Measurements from ENCODE around the gene S100A14.

S100A14 gene

DNA sequence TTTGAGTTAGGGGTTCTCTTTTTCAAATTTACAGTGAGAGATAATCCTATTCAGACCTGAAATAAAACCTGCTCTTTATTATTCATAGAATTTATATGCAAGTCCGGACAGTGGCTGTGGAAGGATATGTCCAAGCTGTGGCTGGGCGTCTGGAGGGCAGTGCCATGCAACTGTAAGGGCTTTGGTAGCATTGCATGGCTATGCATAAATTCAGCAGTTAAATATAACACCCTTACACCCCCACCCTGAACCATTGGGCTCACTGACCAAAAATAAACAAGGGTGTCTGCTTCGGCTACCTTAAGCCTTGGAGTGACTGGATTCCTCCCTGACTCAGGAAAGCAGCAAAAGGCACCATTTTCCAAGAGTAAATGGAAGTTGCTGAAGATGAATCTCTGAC is 23.2 kb upstream of the S100A14 start:
- no peak for DNase-seq (ENCODE audit: extremely low read depth in 1 of 2, low read depth in 1 of 2)

DNA sequence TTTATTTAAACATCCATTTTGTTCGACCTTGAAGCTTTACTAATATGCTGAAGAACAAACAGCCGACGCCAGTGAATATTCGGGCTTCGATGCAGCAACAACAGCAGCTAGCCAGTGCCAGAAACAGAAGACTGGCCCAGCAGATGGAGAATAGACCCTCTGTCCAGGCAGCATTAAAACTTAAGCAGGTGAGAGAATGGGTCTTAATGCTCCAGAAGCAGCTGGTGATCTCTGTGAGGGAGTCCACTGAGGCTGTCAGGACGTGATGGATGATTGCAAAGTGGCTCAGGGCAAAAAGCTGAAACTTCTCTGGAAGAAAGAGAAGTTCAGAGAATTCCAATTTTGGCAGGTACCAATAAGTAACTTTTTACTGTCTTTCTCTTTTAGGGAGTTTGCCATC is 22.1 kb upstream of the S100A14 start:
- DNase-seq (ENCODE audit: extremely low read depth in 1 of 2, low read depth in 1 of 2) = no peak

DNA sequence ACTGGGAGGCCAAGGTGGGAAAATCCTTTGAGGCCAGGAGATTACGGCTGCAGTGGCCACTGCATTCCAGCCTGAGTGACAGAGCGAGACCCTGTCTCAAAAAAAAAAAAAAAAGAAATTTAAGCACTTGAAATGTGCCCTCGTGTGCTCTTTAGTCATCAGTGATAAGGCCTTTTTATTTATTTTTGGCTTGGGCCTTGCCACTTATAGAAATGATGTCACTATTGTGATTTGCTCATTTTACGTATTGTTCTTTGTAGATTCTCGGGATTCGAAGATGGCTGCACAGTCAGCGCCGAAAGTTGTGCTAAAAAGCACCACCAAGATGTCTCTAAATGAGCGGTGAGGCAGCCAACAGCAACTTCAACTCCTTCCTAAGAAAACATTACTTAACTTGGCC is 20.2 kb upstream of the S100A14 start:
- no peak for DNase-seq (ENCODE audit: extremely low read depth in 1 of 2, low read depth in 1 of 2)

DNA sequence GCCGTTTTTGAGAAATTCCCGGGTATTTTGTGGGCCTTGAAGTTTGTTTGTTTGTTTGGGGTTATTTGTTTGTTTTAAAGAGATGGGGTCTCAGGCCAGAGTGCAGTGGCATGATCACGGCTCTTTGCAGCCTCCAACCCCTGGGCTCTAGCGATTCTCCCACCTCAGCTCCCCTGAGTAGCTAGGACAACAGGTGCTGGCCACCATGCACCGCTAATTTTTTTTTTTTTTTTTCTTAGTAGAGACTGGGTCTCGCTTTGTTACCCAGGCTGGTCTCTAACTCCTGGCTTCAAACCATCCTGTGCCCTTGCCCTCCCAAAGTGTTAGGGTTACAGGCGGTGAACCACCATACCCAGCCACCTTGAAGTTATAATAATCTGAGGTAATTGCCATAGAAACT is 19.7 kb upstream of the S100A14 start:
- no peak for DNase-seq (ENCODE audit: extremely low read depth in 1 of 2, low read depth in 1 of 2)

DNA sequence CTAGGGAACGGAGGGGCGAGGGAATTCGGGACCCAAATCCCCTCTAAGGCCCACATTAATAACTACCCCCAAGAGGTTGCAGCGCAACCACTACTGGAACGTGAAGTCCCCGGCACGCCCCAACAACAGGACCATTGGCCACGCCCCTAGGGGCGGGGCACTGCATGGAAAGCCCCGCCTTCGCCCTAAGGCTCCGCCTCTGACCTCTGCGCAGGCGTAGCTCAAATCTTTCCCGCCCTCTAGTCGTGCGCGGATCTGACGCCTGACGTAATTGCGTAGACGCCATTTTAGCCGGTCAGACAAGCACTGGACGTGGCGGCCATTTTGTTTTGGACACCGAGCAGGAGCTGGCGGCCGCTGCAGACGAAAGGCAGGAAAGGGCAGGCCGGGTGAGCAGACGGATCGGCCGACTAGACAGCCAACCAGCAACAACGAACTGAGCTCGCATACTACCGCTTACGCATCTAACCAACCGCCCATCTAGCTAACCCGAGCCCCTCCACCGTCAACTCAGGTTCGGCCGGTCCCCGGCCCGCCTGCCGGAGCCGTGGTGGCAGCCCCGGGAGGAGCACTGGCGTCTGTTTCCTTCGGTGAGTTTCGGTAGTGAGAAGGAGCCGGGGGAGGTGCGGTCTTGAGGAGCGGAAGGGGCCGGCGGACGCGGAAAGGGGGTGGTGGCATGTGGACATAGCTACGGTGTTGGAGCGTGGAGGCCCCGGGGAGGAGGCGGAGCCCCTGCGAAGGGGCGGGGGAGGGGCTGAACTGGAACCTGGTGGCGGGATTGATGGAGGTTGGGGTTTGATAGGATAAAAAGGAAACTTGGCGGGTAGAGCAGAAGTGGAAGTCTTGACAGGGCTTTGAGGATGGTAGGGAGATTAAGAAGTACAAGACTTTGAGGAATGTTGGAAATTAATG is 17.9 kb upstream of the S100A14 start, which contains the start of gene CHTOP:
CHTOP (plus strand) TSS at position 313 of the 912 bp plus-strand sequence. CDS start 2,523 bp downstream, outside the sequence.
- peak; percentile 83 to 93 for DNase-seq (ENCODE audit: extremely low read depth in 1 of 2, low read depth in 1 of 2)

DNA sequence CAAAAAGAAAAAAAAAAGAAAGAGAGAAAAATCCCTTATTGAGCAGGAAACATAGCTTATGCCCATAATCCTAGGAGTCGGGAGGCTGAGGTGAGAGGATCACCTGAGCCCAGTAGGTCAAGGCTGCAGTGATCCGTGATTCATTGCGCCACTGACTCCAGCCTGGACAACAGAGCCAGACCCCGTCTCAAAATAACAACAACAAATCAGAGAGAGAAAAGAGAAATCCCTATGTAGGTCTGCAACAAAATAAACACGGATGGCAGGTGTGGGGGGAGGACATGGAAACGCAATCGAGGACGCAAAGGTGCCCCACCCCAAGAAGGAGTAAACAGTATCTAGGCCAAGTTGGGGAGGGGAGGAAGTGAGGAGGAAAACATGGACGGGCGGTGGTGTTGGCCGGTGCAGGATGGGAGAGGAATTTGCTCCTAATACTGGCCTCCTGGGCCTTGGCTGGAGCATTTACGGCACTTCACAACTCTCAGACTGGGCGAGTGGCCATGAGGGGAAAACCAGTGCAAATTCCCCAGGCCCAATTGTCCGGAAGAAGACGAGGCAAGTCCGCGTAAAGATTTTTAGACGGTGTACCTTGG is 17.1 kb upstream of the S100A14 start:
- DNase-seq (ENCODE audit: extremely low read depth in 1 of 2, low read depth in 1 of 2) = no peak

DNA sequence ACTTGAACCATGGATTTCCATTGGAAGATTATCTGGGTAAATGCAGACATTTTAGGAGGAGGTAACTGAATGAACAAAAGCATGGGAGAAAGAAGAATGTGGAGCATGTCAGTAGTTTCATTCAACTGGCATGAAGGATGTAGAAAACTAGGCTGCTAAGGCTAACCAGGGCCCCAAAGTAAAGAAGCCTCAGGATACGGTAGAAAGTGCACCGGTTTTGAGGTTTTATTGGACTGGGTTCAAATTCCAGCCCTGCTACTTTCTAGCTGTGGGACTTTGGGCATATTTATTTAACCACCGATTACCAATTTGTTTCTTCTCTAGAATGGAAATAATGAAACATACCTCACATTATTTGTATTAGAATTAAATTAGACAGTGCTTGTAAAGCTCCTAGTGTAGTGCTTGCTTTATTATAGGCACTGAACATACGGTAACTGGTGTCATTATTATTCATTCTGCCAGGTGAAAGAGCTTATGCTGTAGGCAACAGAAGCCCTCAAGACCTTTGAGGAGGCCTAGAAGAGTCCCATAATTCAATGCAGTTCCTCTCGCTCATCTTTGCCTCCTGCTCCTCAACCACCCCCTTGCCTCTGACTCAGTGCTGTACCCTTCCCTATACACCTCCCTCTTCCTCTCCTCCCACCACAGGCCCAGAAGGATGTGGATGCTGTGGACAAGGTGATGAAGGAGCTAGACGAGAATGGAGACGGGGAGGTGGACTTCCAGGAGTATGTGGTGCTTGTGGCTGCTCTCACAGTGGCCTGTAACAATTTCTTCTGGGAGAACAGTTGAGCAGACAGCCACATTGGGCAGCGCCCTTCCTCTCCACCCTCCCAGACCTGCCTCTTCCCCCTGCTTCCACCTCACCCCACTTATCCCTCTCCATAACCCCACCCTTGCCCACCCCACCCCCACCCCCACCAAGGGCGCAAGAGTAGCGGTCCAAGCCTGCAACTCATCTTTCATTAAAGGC is 15.2 kb upstream of the S100A14 start:
- no peak for DNase-seq (ENCODE audit: extremely low read depth in 1 of 2, low read depth in 1 of 2)

DNA sequence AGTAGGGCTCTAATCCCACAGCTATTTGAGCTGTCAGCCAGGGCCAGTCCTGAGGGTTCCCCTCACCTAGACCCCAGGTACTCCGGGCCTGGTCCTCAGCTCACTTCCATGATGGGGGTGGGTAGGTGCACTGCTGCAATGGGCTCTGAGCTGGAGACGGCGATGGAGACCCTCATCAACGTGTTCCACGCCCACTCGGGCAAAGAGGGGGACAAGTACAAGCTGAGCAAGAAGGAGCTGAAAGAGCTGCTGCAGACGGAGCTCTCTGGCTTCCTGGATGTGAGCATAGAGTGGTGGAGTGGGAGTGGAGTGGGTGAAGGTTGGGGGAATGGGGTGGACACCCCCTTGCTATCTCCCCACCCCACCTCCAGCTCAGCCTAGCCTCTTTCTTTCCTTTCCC is 14.3 kb upstream of the S100A14 start:
- DNase-seq (ENCODE audit: extremely low read depth in 1 of 2, low read depth in 1 of 2) = no peak

DNA sequence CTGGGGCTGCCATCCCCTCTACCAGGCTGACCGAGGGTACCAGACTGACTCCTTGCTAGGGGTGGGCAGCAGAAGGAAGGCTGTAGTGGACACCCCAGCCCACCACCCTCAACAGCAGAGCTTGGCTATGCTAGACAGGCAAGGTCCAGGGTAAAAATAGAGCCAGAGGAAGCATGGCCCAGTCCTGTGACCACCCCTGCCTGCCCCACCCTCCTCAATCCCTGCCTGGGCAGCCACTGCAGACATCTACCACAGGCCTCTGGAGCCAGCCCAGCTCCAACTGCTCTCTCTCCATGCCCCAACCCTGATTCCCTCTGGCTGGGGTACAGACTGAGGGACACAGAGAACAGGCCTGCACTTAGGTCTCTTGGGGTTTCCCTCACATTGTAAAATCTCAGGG is 13.8 kb upstream of the S100A14 start:
- DNase-seq (ENCODE audit: extremely low read depth in 1 of 2, low read depth in 1 of 2) = no peak

DNA sequence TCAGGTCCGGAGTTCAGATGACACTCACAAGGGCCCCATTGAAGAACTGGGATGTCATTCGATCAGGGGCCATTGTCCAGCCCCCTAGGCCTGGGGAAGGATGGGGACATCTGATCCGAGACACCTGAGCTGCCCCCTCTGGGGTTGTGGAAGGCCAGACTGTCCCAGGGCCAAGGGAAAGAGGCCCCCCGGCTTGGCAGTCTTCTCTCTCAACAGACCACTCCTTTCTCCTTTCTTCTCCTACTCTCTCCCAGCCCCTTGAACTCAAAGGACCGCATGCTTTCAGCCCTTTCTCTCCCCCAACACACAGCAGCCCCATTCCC is 13.2 kb upstream of the S100A14 start:
- DNase-seq (ENCODE audit: extremely low read depth in 1 of 2, low read depth in 1 of 2) = no peak

DNA sequence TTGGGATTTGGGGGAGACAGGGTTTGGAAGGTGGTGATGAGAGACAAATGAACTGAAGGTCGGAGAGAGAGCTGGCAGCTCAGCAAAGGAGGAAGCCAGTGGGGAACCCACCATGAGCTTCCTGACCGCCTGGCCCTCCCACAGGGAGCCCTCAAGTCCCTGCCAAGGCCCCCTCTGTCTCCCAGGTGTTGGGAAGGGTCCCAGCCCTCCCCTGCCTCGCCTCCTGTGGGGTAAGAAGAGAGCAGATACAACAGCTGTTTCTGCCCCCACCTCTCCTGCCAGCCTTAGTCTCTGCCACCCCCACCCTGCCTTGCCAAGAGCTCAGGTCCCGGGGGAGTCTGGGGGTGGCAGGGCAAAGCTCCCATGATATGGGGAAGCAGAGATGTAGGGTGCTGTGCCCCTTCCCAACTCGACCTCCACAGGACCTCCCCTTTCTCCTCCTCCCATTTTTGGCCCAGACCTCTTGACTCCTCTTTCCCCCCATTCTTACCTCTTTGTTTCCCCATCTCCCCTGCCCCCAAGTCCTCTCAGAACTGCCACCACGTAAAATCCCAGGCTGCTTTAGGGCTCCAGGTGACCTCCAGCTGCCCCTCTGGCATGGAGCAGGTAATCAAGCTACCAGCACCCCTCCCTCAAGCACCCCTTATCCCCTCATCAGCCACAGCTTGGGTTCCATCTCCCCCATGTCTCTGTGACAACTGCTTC is 12.7 kb upstream of the S100A14 start:
- DNase-seq (ENCODE audit: extremely low read depth in 1 of 2, low read depth in 1 of 2) = no peak

DNA sequence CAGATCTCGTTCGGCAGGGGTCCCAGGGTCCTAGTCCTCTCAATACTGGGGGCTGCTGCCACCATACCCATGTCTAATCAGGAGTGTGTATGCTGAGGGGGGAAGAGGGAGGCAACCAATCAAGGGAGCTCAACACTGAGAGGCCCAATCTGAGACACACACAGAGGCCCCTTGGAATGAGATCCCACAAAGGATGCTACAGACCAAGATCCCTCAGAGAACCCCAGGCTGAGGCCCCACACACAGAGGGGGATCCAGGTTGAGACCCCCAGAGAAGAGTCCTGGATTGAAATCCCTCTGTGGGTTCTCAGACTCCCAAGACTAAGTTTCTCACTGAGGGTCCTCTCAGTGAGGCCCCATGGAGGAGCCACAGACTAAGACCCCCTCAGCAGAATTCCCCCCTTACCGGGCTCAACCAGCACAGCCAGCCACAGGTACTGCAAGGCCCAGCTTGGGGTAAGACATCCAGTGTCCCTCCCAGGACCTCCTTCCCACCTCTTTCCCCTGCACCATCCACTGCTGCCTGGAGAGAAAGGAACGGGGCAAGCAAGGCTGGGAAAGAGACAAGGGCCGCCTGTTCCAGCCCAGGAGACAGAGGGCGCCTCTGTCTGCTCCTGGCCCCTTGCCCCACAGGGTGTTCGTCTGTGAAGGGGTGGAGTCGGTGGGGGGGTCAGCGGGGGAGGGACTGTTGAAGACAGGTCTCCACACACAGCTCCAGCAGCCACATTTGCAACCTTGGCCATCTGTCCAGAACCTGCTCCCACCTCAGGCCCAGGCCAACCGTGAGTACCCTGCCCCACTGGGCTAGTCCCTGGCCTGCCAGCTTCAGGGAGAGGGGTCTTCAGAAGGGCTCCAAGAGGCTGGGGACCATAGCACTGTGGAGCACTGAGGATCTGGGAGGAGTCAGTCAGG is 11.8 kb upstream of the S100A14 start, which contains the start of gene S100A1:
S100A1 (plus strand) TSS at position 720 of the 912 bp plus-strand sequence. CDS start 2,088 bp downstream, outside the sequence.
- DNase-seq (ENCODE audit: extremely low read depth in 1 of 2, low read depth in 1 of 2) = no peak

DNA sequence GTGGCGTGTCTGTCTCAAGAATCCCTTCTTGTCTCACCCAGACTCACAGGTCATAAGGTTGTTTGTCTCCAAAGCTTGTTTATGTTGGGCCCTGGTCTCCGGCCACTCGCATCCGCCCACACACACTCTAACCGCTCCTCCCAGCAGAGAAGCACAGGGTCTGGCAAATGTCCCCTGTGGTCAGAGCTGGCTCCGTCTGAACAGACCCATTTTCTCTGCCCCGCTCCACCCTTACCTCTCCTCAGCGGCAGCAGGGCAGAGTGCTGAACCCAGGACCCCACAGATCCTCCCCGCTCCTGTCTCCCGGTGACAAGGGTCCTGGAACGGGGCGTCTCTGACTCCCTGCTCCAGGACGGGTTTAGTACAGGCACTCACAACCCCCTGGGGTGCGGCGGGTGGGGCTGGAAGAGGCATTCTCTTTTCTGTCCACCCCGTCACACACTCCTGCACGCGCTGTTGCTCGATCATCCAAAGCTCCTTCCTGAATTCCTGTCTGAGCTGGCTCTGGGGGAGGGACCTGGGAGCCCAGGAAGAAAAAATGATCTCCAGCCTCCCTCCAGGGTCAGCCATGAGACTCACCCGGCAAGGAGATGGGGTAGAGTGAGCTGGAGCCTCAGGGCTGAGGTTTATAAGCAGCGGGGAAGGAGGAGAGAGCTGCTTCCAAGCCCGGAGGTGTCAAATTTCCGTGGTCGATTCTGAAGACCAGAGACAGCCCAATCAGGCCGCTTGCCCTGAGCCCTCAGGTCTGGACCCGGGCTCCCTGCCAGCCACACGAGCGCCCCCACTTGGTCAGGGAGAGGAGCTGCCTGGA is 11.0 kb upstream of the S100A14 start, which contains the start of gene S100A13:
S100A13 (minus strand) TSS at position 602 of the 811 bp plus-strand sequence. CDS start 1,033 bp downstream, outside the sequence.
- no peak for DNase-seq (ENCODE audit: extremely low read depth in 1 of 2, low read depth in 1 of 2)

DNA sequence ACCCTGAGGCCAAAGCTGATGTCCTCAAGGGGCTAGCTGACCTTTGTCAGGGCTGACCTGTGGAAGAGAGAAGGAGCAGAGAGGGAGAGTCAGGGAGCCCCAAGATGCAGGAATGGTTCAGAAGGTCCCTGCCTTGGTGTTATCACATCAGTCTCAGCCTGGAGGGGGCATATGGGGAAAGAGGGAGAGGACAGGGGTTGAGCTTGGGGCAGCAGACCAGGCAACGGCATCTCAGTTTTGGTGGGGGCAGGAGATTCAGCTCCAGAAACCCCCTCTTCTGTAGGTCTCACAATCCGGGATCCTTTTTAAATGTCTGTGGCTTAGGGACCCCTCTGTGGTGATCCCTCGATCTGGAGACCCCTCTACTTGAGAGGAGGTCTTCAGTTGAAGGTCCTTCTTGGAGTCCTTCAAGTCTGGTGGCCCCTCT is 10.4 kb upstream of the S100A14 start:
- no peak for DNase-seq (ENCODE audit: extremely low read depth in 1 of 2, low read depth in 1 of 2)

DNA sequence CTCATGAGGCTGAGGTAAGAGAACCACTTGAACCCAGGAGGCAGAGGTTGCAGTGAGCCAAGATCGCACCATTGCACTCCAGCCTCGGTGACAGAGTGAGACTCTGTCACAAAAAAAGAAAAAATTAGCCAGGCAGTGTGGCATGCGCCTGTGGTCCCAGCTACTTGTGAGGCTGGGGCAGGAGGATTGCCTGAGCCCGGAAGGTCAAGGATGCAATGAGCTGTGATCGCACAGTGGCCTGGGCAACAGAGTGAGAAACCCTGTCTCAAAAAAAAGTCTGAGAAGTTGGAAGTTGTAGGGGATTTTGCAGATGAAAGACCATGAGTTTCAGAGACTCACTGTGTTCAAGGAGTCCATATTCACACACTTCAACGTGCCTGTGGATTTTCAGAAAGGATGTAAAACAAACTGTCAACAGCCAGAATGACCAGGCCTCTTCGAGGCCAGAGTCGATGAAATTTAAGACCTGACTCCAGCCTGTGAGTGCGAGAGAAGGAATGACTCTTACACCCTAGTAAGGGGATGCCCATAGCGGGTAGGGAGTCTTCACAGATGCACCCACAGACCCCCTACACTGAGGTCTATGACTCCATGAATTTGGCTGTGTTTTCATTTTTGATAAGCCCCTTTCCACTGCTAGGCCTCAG is 9.0 kb upstream of the S100A14 start:
- no peak for DNase-seq (ENCODE audit: extremely low read depth in 1 of 2, low read depth in 1 of 2)

DNA sequence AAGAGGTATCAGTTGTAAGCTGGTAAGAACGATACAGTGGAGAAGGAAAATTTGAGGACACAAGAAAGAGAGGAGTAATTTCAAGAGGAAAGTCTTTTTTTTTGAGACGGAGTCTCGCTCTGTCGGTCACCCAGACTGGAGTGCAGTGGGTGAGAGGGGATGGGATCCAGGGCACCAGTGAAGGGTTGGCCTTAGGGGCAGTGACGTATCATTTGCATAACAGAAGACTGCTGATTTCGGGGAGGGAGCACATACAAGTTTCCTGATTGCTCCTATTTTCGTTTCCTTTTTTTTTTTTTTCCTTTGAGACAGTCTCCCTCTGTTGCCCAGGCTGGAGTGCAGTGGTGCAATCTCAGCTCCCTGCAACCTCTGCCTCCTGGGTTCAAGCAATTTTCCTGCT is 7.0 kb upstream of the S100A14 start:
- no peak for DNase-seq (ENCODE audit: extremely low read depth in 1 of 2, low read depth in 1 of 2)

DNA sequence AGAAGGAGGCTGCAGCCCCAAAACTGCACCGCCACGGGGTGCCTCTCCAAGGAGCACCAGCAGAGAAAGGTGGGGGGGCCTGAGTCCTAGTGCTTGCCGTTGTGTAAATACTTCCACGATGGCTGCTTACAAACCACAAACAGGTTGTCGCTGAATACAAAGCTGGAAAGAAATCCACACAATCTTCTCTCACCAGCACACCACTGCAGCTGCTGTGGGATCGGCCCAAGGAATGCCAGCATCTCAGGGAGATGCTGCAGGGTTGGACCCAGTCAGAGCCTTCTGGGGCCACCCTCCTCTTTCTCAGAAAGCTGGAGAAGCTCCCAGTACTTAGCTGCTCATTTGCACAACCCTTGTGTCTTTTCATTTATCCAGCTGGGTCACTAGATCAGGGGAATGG is 3.0 kb upstream of the S100A14 start:
- no peak for DNase-seq (ENCODE audit: extremely low read depth in 1 of 2, low read depth in 1 of 2)

DNA sequence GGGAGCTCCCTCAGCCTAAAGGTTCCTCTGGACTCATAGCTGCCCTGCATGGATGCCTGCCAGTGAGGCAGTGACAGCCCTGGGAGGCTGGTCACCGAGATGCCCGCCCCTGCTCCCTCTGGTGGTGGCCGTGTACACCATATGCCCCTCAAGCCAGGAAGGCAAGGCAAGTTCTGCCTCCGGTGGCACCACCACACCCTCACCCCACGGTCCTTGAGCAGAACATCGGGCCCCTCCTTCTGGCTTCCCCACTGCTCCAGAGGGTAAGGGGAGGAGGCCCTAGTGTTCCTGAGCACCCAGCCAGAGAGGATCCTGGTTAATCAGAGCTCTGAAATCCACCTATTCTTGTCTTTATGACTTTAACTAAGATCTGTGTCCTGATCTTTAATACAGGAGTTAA is 1.5 kb upstream of the S100A14 start:
- peak in 1 of 2 donors; percentile 24 for DNase-seq (ENCODE audit: extremely low read depth in 1 of 2, low read depth in 1 of 2)

Data from activated CD8-positive, alpha-beta memory T cell treated with anti-CD3 and anti-CD28 coated beads for 1 hour (primary cell).